HG02840 (cell line): ENCODE results near the gene FXYD7.

Experiments
- ATAC-seq: cut with Tn5 transposase; IDR thresholded peaks from one replicate; pipeline ENCODE4 v1.9.1; 2021; ENCODE audit warnings: mild to moderate bottlenecking, moderate library complexity, moderate number of reproducible peaks; ENCODE audit not compliant: unreplicated experiment, low FRiP score

The FXYD7 gene

GRCh38 chr19:35109395-35110112 is 33.5 kb upstream of the FXYD7 start:
- ATAC-seq: no peak

- no peak for ATAC-seq
These were observed 32.1 kb upstream of the FXYD7 start for GRCh38 chr19:35110974-35111373.

DNA sequence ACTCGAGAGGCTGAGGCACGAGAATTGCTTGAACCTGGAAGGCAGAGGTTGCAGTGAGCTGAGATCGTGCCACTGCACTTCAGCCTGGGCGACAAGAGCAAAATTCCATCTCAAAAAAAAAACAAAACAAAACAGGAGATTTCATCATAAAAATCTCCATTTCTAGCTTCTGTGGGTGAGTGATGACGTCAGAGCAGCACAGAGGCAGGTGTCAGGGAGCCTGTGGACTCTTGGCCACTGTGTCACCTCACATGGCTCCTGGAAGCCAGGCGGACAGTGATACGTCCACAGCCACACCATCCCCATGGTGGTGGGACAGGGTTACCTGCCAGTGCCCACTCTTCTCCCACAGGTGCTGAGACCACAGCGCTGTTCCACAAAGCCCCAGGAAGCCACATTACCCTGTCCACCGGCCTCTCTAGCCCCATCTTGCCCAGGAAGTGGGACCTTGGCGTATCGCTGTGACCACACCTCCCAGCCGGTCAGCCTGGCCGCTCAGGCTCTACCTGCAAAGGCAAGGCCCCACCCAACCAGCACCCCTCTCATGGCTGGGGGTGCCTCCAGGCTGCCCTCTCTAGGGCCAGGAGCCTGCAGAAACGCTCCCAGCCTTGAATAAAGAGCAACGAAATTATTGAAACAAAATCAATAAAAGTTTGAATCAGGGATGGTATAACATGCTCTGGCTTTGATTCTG is 29.9 kb upstream of the FXYD7 start:
- ATAC-seq: no peak

GRCh38 chr19:35114353-35115176 is 28.5 kb upstream of the FXYD7 start:
- ATAC-seq: no peak

GRCh38 chr19:35115177-35115951 is 27.7 kb upstream of the FXYD7 start, which contains the start of gene FXYD3:
FXYD3 (plus strand) TSS chr19:35115823; CDS start chr19:35119377, 3,554 bp downstream.
- no peak for ATAC-seq

GRCh38 chr19:35116072-35116801 is 26.8 kb upstream of the FXYD7 start:
- ATAC-seq: no peak

DNA sequence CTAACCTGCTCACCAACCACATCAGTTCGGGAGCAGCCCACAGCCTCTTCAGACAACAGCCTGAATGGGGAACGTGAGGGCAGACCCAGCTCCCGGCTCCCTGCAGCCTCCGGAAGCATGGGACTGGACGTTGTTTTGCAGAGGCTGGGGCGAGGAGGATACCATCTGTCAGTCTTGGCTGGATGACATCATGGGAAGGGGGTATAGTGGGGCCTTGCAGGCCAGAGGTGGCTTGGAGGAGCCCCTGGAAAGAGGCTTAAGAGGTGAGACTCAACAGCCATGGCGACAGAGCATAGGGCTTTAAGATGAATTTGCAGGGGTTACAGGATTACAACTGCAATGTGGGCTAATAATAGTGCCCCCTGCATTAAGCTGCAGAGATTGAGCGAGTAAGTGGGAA is 25.9 kb upstream of the FXYD7 start:
- ATAC-seq: no peak

GRCh38 chr19:35117799-35118198 is 25.3 kb upstream of the FXYD7 start:
- no peak for ATAC-seq

- ATAC-seq: no peak
These were observed 24.6 kb upstream of the FXYD7 start for GRCh38 chr19:35118268-35119020.

DNA sequence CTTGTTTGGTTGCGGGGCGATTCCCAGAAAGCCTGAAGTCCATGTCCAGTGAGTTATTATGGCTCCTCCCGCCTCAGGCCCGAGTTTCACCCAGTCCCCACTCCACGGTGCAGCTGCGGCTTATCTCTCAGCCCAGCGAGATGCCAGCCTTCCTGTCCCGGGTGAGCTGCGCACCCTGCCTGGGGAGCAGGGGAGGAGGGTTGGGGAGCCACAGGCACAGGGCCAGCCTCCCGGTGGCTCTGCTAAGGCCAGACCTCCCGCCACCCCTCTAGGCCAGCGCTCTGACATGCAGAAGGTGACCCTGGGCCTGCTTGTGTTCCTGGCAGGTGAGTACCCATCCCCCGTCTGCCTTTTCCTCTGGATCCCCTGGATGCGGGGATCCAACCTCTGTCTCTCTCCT is 24.0 kb upstream of the FXYD7 start:
- no peak for ATAC-seq

DNA sequence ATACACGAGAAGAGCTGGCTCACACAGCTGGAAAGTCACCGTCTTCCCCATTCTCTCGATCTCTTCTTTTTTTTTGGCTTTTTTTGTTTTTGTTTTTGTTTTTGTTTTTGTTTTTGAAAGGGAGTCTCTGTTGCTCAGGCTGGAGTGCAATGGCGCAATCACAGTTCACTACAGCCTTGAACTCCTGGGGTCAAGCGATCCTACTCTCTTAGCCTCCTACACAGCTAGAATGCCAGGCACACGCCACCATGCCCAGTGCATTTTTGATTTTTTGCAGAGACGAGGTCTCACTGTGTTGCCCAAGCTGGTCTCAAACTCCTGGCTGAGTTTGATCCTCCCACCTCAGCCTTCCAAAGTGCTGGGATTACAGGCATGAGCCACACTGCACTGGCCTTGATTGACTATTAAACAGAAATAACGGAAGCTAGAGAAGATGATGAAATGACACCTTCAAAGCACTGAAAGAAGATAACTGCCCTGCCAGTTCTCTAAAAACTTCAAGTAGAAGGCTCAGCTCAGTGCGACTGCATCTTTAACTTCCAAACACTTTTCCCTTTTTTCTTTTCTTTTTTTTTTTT is 23.4 kb upstream of the FXYD7 start:
- no peak for ATAC-seq

GRCh38 chr19:35120492-35120891 is 22.6 kb upstream of the FXYD7 start:
- ATAC-seq: no peak

DNA sequence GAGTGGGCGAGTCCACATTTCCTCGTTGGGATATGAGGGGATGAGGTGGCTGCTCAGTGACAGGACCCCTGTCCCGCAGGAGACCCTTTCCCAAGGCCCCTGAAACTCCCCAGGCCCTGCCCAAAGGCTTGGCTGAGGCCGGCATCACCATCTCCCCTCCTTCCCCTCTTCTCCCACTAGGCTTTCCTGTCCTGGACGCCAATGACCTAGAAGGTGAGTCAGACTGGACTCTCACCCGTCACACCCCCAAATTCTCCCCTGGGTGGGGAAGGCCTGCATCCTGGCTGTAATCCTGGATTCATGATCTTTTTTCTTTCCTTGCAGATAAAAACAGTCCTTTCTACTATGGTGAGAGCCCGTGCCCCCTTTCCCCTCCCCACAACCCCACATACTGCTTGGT is 22.2 kb upstream of the FXYD7 start:
- no peak for ATAC-seq

DNA sequence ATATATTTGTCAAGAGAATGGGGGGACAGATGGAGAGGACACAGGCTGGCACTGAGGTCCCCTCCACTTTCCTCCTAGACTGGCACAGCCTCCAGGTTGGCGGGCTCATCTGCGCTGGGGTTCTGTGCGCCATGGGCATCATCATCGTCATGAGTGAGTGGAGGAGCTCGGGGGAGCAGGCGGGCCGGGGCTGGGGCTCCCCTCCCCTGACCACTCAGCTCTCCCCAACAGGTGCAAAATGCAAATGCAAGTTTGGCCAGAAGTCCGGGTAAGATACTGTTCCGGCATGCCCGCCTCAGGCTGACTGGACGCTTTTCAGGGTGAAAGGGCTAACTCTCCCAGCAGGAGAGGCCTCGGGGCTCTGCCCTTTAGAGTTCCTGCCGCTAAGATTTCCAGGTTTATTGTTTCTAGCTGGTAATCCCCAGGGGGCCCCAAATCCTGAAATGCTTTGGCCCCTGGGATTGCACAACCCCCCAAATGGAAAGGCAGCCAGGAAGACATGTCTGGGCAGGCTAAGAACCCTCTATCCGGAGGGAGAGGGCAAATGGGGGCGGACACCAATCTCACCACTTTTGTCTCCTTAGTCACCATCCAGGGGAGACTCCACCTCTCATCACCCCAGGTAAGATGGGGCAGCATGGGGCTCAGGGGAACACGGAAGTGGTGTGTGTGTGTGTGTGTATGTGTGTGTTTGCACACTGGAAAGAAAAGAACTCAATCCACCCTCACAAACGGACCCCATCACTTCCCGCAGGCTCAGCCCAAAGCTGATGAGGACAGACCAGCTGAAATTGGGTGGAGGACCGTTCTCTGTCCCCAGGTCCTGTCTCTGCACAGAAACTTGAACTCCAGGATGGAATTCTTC is 20.1 kb upstream of the FXYD7 start:
- no peak for ATAC-seq

GRCh38 chr19:35123573-35123972 is 19.5 kb upstream of the FXYD7 start:
- no peak for ATAC-seq

DNA sequence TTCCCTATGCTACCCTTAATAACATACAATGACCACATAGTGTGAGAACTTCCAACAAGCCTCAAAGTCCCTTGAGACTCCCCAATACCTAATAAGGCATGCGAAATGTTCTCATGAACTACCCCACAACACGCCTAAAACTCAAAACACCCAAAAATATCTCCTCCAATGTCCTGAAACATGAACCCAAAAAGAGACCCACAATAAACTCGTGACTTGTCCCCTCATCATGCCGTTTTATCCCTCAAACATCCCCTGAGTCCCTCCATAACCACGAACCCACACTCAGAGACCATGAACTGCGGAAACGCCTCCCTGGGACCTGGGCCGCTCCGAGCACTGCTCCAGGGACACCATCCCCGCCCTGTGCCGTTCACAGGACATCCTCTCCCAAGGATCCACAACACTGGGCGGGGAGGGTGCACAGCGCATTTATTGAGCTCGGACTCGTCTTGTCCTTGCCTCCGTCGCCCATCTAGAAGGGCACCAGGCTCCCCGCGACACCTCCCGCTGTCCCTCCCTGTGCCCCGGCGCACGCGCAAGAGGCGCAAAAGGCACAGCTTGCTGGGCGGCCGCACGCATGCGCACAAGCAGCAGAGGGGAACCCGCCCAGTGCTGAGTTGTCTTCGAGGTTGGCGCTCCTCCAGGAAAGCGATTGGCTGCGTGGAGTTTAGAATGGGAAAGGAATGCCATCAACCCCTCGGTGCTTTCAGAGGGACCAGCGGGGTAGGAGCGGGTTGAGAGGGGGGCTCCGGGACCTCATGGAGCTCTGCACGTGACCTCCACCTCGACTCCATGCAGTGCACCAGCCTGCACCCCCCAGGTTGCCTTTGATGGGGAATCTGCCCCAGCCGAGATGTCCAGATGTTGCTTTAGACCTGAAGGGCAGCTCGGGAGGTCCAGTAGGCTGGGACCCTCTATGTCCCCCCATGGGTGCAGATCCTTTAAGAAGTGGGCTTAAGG is 18.7 kb upstream of the FXYD7 start:
- no peak for ATAC-seq

DNA sequence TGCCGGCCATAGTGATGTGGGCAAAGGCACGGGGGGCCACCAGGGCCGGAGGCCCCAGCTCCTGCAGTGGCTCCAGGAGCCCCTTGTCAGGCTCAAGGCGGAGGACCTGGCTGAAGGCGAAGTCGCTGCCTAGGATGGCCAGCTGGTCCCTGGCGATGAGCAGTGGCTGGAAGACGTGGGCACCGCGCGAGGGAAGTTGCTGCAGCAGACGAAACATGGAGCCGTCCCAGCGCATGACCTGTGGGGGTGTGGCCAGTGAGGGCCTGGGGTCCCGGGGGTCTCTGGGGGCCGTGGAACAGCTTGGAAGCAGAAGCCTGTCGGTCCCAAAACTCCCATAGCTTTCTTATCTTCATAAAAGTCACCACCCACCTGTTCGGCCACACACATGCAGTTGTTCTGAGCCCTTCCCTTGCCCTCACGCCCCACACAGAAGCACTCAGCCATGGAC is 17.8 kb upstream of the FXYD7 start:
- ATAC-seq: no peak
